Esophagus mucosa (tissue), 1 donor: ENCODE results near the gene RANBP1. TPM values are rescaled to one million over a fixed set of nuclear protein-coding genes. Genes with fewer than 3 reads are reported as not detected.

Experiments used
- ATAC-seq: fragments of 200-7000 bp; cut with Tn5 transposase; one replicate; pipeline ENCODE4 v1.9.1; 2020
- total RNA-seq: library from RNA; stranded (reverse); gene quantifications from one replicate; pipeline ENCODE4 v1.2.4, GENCODE V29; 2023
- donor health status: DM: yes; HTN: yes; CAD: no.

RANBP1 gene
- total RNA-seq, 1 donor from 2014 or later: 141 TPM

DNA sequence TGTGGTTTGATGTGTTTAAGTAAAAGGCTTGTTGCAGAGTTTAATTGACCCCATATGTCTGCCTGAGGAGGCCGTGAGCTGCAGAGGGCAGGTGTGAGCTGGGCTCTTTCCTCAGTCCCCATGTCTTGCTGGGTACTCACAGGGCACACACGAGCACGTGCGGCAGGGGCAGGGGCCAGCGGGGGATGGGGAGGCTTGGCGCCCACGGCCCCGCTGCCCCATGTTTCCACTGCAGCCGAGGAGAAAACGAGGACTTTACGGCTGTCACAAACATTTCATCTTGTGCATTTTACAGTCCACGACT is 59.6 kb downstream of the RANBP1 start:
- ATAC-seq: no peak

DNA sequence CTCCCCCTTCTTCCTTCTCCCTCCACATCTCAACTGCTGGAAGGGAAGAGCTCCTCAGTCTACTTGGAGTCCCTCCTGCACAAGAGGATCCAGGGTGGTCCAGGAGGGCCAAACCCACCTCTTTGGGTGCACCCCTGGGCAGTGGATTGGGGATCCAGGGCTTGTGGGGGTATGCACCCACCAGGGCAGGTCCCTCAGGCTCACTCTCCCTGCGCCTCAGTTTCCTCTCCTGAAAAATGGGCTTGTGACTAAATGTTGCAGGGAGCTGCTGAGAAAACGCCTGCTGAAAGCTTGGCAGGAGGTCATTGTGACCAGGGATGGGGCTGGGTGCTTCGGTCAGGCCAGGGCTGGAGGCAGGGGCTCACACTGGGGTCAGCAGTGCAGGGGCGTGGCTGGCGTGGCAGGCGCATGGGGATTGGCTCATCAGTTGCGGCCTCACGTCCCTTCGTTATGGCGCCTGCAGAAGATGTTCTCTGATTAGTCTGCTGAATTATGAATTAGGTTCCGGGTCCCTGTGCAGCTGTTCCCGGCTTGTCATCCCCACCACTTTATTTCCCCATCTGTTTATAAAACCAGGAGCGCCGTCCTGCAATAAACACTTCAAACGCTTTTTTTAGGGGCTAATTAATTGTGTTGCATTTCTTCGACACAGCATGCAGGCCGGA is 60.6 kb downstream of the RANBP1 start:
- no peak for ATAC-seq

Other genes starting within 250 kb of the RANBP1 start
- 146 TPM for gene COMT, start 174.3 kb upstream of the RANBP1 start, total RNA-seq
- 11.7 TPM for gene TXNRD2, start 174.3 kb upstream of the RANBP1 start, total RNA-seq
- gene ARVCF, start 99.3 kb upstream of the RANBP1 start, total RNA-seq: 3.1 TPM
- gene TANGO2, start 95.0 kb upstream of the RANBP1 start, total RNA-seq: 10.6 TPM
- gene DGCR8, start 35.9 kb upstream of the RANBP1 start, total RNA-seq: 16.2 TPM
- 31.8 TPM for gene TRMT2A, start 1.1 kb downstream of the RANBP1 start, total RNA-seq
- 24.5 TPM for gene ZDHHC8, start 15.7 kb downstream of the RANBP1 start, total RNA-seq
- 0.44 TPM for gene CCDC188, start 35.0 kb downstream of the RANBP1 start, total RNA-seq
- gene RTN4R, start 152.2 kb downstream of the RANBP1 start, total RNA-seq: 3.9 TPM
- 34.8 TPM for gene DGCR6L, start 204.0 kb downstream of the RANBP1 start, total RNA-seq